ENCODE results near the gene SFTPB.

SFTPB gene

GRCh38 chr2:85702800-85703199 is 34.8 kb upstream of the SFTPB start:
- no peak for DNase-seq

- no peak for DNase-seq
These were observed 34.2 kb upstream of the SFTPB start for GRCh38 chr2:85702172-85702571.

GRCh38 chr2:85699325-85699724 is 31.3 kb upstream of the SFTPB start:
- no peak for DNase-seq

- DNase-seq, result no peak
These were observed 30.9 kb upstream of the SFTPB start for GRCh38 chr2:85698880-85699254.

GRCh38 chr2:85698184-85698879 is 30.3 kb upstream of the SFTPB start:
- DNase-seq, result no peak

GRCh38 chr2:85697716-85698115 is 29.7 kb upstream of the SFTPB start:
- no peak for DNase-seq

GRCh38 chr2:85697096-85697495 is 29.1 kb upstream of the SFTPB start:
- DNase-seq, result no peak

GRCh38 chr2:85695691-85696668 is 28.0 kb upstream of the SFTPB start:
- DNase-seq, result no peak

GRCh38 chr2:85695121-85695520 is 27.1 kb upstream of the SFTPB start:
- DNase-seq, result no peak

- DNase-seq, result no peak
These were observed 26.3 kb upstream of the SFTPB start, which contains the start of gene GNLY for GRCh38 chr2:85694052-85695025. Gene GNLY, plus strand, starts transcription at chr2:85694358. Its CDS starts 61 bp downstream, at chr2:85694419.

GRCh38 chr2:85692039-85692645 is 24.1 kb upstream of the SFTPB start:
- no peak for DNase-seq

GRCh38 chr2:85690932-85691331 is 22.9 kb upstream of the SFTPB start:
- DNase-seq, result no peak

- no peak for DNase-seq
These were observed 16.8 kb upstream of the SFTPB start for GRCh38 chr2:85684806-85685205.

- no peak for DNase-seq
These were observed 16.4 kb upstream of the SFTPB start for GRCh38 chr2:85684380-85684779.

- no peak for DNase-seq
These were observed 14.4 kb upstream of the SFTPB start for GRCh38 chr2:85682378-85682777.

- DNase-seq, result no peak
These were observed 13.8 kb upstream of the SFTPB start for GRCh38 chr2:85681776-85682175.

- DNase-seq, result no peak
These were observed 13.4 kb upstream of the SFTPB start for GRCh38 chr2:85681372-85681763.

GRCh38 chr2:85680707-85681371 is 12.8 kb upstream of the SFTPB start:
- DNase-seq, result peak in 6 of 58 donors; percentile 9 to 23 (median 16)

- DNase-seq, result peak in 52 of 58 donors; percentile 7 to 82 (median 50)
These were observed 11.0 kb upstream of the SFTPB start for GRCh38 chr2:85678794-85679672.
